Measurements from ENCODE around the gene PARVB.
A peak's percentile ranks its signal among the peaks of the same experiment; 100 is the strongest.

PARVB gene

GRCh38 chr22:44205516-44206329 is 181.6 kb downstream of the PARVB start:
- DNase-seq, result no peak

GRCh38 chr22:44206330-44206645 is 182.2 kb downstream of the PARVB start:
- no peak for DNase-seq

DNA sequence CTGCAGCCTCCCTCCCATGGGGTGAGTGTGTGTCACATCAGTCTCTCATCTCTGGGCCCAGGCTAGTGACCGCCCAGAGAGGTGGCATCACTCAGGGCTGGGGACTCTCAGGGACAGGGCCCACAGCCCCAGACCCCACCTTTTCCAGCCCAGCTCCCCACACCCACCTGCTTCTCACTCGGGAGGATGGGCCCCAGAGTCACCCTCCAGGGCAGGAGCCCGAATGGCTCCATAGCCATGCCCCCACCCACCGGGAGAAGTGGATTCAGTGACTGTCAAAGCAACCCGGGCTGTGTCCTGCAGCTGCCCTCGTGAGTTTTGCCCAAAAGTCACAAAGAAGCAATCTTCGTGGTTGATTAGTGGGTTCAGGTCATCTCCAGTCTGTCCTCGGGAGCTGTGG is 182.6 kb downstream of the PARVB start:
- no peak for DNase-seq

GRCh38 chr22:44207173-44207980 is 183.3 kb downstream of the PARVB start:
- no peak for DNase-seq

DNA sequence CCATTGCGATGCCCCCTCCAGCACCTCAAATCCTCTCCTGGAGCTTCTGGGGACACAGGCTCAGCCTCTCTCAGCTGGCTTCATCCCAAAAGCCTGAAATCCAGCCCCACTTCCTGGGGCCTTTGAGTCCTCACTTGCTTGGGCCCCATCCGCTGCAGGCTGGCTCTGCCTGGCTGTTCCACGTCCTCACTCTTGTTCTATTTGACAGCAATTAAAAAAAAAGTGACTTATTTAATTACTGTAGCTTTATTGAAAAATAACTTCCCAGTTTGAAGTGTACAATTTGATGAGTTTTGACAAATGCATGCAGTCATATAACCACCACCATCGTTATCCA is 183.8 kb downstream of the PARVB start:
- DNase-seq, result no peak

GRCh38 chr22:44209343-44209742 is 185.2 kb downstream of the PARVB start:
- no peak for DNase-seq

- no peak for DNase-seq
These were observed 186.6 kb downstream of the PARVB start for GRCh38 chr22:44210722-44211121.

- DNase-seq, result no peak
These were observed 187.3 kb downstream of the PARVB start for GRCh38 chr22:44211256-44211945.

GRCh38 chr22:44211946-44212930 is 188.1 kb downstream of the PARVB start:
- no peak for DNase-seq

DNA sequence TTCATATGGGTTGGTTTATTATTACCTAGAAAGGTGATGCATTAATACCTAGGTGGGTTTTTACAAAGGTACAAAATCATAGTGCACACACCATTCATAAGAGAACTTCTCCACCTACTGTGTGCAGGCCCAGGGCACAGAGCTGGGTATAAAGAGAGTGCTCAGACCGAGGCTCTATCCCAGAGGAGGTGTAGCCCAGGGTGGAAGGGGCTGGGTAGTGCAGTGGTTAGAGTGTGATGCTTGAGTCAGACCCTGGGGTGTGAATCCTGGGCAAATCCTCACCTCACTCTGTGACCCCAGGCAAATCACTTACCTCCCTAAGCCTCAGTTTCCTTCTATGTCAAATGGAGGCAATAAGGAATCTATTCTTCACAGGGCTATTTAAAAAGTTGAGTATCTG is 188.8 kb downstream of the PARVB start:
- DNase-seq, result no peak

DNA sequence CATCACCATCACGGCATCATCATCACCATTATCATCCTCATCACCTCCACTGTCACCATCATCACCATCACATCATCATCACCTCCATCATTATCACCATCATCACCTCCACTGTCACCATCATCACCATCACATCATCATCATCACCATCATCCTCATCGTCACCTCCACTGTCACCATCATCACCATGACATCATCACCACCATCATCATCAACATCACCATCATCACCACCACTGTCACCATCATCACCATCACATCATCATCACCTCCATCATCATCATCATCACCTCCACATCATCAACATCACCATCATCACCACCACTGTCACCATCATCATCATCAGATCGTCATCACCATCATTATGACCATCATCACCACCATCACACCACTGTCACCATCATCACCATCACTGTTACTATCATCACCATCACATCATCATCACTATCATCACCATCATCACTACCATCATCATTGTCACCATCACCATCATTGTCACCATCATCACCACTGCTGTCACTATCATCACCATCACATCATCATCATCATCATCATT is 189.5 kb downstream of the PARVB start:
- DNase-seq, result no peak

DNA sequence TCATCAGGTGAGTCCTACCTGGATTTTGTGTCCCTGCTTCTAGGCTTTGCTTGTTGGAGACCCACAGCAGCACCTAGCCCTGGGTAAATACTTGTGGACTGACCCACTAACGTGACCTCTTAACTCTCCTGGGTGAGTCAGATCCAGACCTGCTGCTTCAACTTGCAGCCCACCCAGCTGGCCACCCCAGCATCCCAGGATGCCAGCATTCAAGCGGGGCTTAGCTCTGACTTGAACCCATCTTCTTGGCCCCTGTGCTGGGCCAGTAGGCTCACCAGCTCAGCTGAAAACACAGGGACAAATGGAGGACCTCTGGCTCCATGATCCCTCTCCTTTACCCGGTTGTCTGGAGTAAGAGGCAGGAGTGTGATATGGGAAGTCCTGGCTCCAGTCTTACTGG is 190.1 kb downstream of the PARVB start:
- no peak for DNase-seq

DNA sequence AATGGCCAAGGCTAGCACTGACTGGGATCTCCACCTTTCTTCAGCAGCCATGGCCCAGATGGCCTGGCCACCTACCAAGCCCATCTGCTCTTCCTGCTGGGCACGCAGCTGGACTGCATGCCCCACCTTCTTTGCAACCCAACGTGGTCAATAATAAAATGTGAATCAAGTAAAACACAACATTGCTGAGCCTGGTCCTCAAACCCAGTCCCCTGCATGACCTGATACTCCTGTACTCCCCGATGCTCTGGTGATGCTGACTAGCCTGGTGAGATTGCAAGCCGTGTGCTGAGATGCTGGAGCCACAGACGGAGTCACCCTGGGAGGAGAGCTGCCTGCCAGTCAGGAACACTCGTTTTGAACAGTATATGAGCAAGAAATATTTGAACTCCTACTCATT is 190.7 kb downstream of the PARVB start:
- DNase-seq, result peak; percentile 68

- DNase-seq, result no peak
These were observed 191.2 kb downstream of the PARVB start for GRCh38 chr22:44215287-44215686.

GRCh38 chr22:44217346-44217745 is 193.2 kb downstream of the PARVB start:
- no peak for DNase-seq

- no peak for DNase-seq
These were observed 194.0 kb downstream of the PARVB start for GRCh38 chr22:44218071-44218470.

- no peak for DNase-seq
These were observed 195.2 kb downstream of the PARVB start for GRCh38 chr22:44219101-44219870.

- peak; percentile 49 for DNase-seq
These were observed 196.9 kb downstream of the PARVB start for GRCh38 chr22:44220727-44221680.

- no peak for DNase-seq
These were observed 197.8 kb downstream of the PARVB start for GRCh38 chr22:44221710-44222475.

Data from NCI-H146 (cell line).